GM10266 (cell line): ENCODE results near the gene STRN3.

Source experiments
- DNase-seq: peaks from one replicate; pipeline ENCODE4 v3.0.0; 2012; ENCODE audit errors: extremely low spot score
- TF ChIP-seq, protein P1 (sequence below): IDR thresholded peaks from 2 replicates; pipeline ENCODE4 v1.5.1; 2012; ENCODE audit warnings: mild to moderate bottlenecking, low read depth; ENCODE audit not compliant: control insufficient read depth, insufficient read depth; ENCODE audit errors: missing control alignments

STRN3 gene

DNA sequence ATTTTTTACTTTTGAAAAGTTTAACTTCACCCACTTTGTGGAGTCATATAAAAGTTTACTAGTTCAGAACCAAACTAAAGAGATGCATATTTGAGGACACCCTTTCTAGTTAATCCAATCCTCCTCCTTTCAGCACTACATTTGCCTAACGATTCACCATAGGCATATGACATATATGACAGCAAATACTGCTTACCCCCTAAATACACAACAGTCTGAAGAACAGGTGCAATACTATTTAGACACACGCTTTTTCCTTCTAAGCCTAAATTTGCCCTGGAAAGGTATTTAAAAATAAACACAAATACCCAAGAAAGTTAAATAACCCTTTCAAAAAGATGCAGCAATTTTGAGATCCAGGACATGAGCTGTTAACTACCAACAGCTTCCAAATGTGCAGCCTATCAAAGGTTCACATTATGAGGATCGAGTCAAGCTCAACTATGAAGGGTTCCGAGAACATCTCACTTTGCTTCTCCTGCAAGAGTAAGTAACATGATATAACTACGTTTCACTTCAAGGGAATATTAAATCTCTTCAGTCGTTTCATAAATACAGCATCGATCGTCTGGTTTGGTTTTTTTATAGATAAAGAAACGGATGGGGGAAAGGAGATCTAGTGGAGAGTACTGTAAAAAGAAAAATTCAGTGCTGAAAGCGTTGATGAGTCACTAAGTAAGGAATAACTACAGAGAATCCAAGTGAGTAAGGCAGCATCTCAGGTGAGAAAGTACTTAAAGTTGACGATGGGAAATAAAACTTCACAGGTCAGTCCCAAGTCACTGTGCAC lies 1.4 kb downstream of the STRN3 start:
- TF ChIP-seq, protein P1, sequence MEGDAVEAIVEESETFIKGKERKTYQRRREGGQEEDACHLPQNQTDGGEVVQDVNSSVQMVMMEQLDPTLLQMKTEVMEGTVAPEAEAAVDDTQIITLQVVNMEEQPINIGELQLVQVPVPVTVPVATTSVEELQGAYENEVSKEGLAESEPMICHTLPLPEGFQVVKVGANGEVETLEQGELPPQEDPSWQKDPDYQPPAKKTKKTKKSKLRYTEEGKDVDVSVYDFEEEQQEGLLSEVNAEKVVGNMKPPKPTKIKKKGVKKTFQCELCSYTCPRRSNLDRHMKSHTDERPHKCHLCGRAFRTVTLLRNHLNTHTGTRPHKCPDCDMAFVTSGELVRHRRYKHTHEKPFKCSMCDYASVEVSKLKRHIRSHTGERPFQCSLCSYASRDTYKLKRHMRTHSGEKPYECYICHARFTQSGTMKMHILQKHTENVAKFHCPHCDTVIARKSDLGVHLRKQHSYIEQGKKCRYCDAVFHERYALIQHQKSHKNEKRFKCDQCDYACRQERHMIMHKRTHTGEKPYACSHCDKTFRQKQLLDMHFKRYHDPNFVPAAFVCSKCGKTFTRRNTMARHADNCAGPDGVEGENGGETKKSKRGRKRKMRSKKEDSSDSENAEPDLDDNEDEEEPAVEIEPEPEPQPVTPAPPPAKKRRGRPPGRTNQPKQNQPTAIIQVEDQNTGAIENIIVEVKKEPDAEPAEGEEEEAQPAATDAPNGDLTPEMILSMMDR: no peak
- no peak for DNase-seq

DNA sequence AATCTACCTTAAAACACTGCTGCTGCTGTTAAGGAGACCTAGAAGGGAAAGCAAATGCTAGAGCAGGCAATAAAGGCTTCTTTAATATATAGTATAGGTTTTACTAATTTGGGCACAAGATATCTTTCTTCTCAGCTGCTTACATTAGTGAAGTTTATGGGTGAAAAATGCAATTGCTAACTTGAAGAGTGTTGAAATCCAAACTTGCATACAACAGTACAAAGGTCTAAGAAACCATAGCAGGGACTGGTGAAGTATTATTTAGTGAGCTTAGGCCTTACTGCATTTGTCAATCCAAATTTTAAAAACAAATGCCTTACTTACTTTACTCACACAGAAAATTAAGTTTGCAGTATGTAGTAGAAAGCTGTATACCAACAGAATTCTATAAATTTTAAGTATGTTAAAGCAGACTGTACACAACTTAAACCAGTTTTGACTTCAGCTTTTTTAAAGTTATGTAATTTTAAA lies 2.1 kb downstream of the STRN3 start:
- DNase-seq: no peak
- TF ChIP-seq, protein P1: no peak

DNA sequence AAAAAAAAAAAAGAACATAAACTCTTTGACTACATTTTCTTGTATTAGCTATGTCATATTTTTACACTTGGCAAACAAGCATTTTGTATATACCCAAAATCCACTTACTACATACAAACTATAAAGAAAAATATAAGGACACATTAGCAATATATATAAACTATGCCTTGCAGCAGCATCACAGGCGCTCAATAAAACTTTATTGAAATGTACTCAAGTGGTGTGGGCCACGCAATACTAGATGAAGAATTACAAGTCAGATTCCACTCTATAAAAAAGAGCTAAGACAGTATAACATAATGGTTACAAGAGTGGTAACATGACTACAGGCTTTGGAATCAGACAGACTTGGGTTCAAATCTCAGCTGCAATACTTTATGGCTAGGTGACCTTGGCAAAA lies 3.8 kb downstream of the STRN3 start:
- no peak for DNase-seq
- TF ChIP-seq, protein P1: no peak

DNA sequence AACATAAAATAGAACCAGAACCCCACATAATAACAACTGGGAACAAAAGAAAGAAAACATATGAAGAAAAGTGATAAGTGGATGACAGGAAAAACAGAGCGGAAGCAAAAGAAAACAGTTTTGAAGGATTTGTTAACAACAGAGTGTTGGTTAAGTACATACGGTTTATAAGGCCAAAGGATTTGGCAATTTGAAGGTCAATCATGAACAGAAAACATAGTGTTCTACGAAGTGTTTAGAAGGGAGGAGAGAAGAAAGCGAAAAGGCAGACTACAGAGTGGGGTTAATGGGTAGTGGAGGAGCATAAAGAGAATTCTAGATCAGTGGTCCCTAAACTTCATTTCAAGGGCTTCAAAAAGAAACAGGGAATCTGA lies 4.6 kb downstream of the STRN3 start:
- TF ChIP-seq, protein P1: no peak

DNA sequence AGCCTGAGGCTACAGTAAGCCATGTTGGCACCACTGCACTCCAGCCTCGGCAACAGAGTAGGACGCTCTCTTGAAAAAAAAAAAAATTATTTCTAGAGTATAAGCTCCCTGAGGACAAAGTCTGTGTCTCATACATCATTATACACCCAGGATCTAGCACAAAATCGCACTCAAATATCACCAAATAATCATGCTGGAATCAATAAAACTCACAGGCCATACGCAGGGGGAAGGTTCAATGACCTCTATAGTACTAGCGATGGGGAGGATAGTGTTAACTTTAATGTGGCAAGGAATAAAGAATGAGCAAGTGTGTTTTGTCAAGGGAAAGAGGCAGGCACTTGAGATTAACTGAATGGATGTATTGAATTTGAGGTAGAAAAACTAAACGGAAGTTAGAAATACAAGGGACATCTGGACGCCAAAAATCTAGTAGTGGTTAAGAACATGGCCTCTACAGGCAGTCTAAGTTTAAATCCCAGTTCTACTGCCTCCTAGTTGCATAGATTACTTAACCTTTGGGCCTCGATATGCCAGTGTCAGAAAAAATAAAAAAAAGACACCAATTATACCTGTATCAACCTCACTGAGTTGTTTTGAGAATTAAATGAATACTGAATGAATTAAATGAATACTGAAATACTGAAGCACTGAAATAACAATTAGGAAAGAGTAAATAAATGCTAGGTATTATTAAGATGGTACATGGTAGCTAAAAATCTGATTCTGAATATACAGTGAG lies 5.2 kb downstream of the STRN3 start:
- TF ChIP-seq, protein P1: no peak
- no peak for DNase-seq

More for the DNA sequence above, 4.6 kb downstream of the STRN3 start:
- no peak for DNase-seq

DNA sequence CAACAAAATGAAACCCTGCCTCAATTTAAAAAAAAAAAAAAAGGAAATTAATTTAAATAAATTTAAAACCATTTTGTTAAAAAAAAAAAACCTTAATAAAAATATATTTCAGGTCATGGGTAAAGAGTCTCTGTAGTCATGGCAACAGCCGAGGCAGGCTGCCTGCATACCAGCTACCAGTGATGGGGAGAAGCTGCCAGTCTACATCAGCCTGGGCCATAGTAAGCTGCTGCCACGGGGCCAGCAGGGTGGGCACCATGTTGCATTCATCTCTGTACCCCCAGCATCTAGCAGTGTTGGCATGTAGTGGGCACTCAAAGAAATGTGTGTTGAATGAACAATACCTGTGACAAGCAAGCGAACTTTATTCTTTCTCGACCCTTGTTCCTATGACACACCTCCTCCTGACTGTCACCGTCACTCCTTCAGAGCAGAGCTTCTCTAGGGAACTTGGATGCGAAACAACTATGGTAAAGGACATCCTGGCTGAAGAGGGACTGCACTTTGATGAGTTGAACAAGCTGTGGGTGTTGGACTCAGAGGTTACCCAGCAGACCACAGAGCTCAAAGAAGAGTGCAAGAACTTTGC lies 8.0 kb downstream of the STRN3 start:
- no peak for DNase-seq
- TF ChIP-seq, protein P1: no peak

DNA sequence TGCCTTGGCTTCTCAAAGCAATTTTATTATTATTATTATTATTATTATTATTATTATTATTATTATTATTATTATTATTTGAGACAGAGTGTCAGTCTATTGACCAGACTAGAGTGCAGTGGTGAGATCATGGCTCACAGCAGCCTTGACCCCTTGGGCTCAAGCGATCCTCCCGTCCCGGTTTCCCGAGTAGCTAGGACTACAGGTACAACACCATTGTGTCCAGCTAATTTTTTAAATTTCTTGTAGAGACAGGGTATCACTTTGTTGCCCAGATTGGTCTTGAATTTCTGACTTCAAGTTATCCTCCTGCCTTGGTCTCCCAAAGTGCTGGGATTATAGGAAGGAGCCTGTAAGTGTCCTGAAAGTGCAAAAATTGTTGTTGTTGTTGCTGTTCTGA lies 12.3 kb downstream of the STRN3 start:
- DNase-seq: no peak
- TF ChIP-seq, protein P1: no peak
